Right ventricle myocardium inferior (tissue), 1 donor: ENCODE measurements around the gene PTK7. TPM values are rescaled to one million over a fixed set of nuclear protein-coding genes. Genes with fewer than 3 reads are reported as not detected.
"Not testable (repeated sequence)": the region's sequence is repeated elsewhere in the genome, so short reads cannot be mapped to it uniquely, and the experiment has no call there.

ENCODE experiments used
- ATAC-seq: fragments of 200-7000 bp; cut with Tn5 transposase; one replicate; pipeline ENCODE4 v1.9.1; 2020; ENCODE audit warnings: mild to moderate bottlenecking, moderate library complexity
- DNase-seq: peaks from one replicate; pipeline ENCODE4 v3.0.0; 2021; ENCODE audit errors: missing footprints
- intact Hi-C: fragments of 100-400 bp; cut with DNase I; formaldehyde crosslinking; loops from one replicate; pipeline ENCODE4 v1.11.0; 2022
- long read RNA-seq: library from polyadenylated mRNA; unstranded; transcript quantifications from one replicate; pipeline ENCODE4 v2.0.0, GENCODE V29; 2021
- total RNA-seq: library from RNA; stranded (reverse); fragmentation: NEBNext Ultra II Directional; extraction: Animal tissue kit (Norgen Biotek cat#: 25700); gene quantifications from one replicate; pipeline ENCODE4 v1.2.1, GENCODE V29; 2021
- donor health status: DM: no; HTN: yes; CAD: no; lungs with severe emphysema.

Gene PTK7
- total RNA-seq = 1.7 TPM
- long read RNA-seq, full-length matches to known transcripts = 3 of 5 reads
- long read RNA-seq, partial matches to known transcripts = 2 of 5 reads
- long read RNA-seq, other reads (novel, unspliced or antisense) = 0 of 5 reads

DNA sequence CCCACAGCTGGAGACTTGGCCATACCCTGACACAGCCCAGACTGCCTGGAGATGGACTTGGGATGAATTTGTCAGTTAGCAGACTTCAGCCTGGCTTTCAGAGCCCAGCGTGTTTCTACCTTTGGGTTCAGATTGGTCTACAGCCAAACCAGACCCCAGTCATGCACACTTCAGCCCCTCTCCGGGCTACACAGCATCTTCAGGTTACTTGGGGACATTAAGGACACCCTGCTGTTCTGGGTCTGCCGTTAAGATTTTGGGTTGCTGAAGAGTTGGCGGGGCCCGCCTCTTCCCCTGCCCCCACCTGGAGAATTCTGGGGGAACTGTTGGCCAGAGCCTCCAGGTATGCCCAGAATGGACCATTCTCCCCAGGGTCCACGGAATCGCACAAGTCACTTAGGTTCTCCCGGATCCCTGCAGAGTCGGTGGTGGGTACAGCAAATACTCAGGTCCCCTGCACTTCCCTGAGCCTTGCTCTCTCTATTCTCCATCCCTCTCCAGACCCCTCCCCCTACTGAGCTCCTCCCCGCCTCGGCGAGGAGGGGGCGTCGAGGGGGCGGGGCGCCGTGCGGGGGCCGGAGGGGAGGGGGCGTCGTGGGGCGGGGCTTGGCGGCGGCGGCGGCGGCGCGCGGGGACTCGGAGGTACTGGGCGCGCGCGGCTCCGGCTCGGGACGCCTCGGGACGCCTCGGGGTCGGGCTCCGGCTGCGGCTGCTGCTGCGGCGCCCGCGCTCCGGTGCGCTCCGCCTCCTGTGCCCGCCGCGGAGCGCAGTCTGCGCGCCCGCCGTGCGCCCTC lies at the start of gene PTK7:
TSS of gene PTK7 (plus strand) at position 645 of the 794 bp plus-strand sequence. CDS start 175 bp downstream, outside the sequence.
- intact Hi-C loops = no loop called here
- DNase-seq = no peak
- peak; percentile 35 for ATAC-seq

DNA sequence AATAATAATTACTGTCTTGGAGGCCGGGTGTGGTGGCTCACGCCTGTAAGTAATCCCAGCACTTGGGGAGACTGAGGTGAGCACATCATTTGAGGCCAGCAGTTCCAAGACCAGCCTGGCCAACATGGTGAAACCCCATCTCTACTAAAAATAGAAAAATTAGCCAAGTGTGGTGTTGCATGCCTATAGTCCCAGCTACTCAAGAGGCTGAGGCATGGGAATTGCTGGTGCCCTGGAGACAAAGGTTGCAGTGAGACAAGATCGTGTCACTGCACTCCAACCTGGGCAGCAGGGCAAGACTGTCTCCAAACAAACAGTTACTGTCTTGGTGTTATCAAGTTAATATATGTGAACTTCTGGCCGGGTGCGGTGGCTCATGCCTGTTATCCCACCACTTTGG lies 49.7 kb upstream of the PTK7 start:
- DNase-seq = no peak
- no peak for ATAC-seq
- intact Hi-C loops = no loop called here

DNA sequence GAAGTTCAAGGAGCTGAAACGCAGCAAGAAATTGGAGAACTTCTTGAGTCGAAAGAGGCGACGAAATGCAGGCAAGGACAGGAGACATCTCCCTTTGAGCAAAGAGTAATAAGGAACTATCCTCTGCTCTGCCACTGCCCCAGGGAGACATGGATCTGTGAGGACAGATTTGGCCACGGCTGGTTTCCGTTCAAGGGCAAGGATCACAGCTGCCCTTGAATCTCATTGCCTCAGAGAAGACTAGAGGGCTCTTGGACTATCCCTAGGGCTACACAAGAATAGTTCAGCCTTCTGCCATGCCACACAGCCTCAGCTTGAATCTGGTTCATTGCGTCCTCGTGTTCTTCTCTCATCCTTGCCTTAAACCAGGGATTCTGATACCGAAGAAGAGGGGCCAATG lies 47.0 kb upstream of the PTK7 start:
- ATAC-seq (no peak), DNase-seq (no peak)
- intact Hi-C loops = no loop called here

DNA sequence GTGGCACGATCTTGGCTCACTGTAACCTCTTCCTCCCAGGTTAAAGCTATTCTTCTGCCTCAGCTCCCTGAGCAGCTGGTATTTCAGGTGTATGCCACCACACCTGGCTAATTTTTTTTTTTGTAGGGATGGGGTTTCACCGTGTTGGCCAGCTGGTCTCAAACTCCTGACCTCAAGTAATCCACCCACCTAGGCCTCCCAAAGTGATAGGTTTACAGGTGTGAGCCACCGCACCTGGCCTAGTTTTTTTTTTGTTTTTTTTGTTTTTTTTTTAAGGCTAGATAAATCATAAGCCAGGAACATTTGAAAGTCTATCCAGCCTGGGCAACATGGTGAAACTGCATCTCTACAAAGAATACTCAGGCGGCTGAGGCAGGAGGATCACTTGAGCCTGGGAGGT lies 43.8 kb upstream of the PTK7 start:
- ATAC-seq (no peak), DNase-seq (no peak)
- intact Hi-C loops = no loop called here

DNA sequence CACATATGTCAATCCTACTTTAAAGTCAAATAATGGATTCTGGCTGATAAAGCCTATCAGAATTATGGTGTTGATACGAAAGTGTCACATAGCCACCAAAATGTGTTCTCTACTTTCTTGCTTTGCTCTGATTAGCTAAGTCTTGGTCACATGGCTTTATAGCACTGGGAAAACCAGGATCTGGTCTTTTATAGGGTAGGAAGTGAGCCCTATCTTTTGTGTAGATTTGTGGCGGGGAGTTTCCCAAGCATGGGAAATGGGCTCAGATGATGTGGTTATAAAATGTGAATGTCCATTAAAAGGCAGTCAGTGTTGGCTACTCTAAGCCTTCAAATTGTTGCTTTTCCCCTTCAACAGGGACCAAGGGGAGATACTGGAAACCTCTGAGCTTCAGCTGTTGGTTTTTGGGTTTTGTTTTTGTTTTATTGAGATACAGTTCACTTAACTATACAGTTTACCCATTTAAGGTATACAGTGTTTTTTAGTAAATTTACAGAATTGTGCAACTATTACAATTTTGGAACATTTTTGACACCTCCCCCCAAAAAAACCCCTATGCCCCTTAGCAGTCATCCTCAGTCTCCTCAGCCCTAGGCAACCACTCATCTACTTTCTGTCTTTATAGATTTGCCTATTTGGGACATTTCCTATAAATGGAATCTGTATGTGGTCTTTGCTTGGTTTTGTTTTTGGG lies 42.5 kb upstream of the PTK7 start:
- intact Hi-C loops = no loop called here
- no peak for ATAC-seq
- no peak for DNase-seq

DNA sequence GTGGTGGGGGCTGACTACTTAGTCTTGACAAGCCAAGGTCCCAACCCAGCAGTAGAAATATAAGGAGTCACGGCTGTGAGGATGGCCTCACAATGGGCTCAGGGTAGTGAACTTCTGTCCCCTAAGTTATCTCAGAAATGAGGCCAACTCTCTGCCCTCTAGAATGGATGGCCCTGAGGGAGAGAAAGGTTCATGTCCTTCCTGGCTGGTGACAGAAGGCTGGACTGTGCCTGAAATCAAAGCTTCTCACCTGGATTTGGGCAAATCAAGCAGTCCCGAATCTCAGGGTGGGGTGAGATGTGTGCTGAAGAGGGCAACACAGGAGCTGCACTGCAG lies 42.0 kb upstream of the PTK7 start:
- DNase-seq = no peak
- ATAC-seq = no peak
- intact Hi-C loops = no loop called here

DNA sequence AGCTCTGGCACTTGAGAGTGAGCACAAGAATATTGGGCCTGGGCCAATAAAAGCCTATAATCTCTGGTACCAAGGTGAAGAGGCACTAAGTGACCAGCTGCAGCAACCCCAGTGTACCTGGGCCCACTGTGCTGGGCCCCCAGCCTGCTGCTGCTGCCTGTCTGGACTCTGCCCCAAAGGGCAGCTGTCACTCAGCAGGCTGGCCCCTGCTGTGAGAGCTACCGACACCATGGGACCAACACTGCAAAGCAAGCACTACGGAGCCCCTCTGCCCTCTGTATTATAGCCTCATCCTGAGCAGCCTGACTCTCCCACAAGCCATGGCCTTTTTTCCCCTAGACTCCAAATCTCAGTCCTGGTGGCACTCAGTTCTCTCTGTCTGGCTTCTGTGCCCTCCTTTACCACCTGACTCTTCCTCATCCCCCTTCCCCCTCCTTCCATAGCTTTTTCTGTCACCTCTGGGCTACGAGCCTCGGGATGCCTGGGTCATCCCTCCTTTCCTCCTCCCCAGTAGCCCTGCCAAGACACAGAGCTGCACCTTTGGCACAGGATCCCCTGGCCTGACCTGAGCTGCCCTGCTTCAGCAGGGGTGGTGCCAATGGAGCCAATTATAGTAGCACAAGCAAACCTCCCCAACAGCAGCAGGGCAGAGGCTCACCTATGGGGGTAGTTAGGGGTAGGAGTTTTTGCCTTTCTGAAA lies 40.5 kb upstream of the PTK7 start:
- peak; percentile 93 for ATAC-seq
- no peak for DNase-seq

DNA sequence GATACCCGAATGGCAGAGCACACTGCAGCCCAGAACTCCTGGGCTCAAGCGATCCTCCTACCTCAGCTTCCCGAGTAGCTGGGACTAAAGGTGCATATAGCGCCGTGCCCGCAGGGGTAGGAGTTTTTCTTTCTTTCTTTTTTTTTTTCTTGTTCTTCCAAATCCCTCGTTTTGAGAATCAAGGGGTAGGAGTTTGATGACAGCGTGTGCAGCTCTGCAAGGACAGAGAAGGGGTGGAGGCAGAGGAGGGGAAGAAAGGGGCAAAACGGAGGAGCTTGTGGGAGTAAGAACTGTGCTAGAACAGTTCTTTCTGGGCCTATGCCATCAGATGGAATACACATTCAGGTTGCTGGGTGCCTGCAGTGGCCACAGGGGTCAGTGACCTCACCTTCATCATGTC lies 39.4 kb upstream of the PTK7 start:
- intact Hi-C loops = loop anchor here (1.0 to 2.0 kb wide), 2 partner anchors 16 to 19 kb away; partner anchors contain the start of gene CUL7
- ATAC-seq (no peak), DNase-seq (no peak)

More for the DNA sequence above, 40.5 kb upstream of the PTK7 start:
- intact Hi-C loops = loop anchor here (1.0 to 2.0 kb wide), 2 partner anchors 17 to 18 kb away; partner anchors contain the start of gene CUL7

DNA sequence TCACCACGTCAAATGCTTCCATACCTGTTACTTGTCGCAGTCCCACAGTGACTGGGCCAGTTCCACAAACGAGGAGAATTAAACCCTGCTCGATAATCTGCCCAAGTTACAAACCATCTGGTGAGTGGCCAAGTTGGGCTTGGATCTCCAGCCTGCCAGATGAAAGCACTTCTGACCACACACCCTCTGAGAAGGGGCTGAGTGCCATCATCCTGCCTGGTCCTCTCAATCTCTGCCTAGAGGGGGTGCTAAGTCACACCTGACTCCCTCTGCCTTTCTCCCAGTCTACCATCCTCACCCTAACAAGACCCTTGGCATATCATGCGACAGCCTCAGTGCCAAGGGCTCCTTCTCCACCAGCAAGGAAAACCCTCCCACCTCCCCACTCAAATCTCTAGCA lies 38.9 kb upstream of the PTK7 start:
- intact Hi-C loops = loop anchor here (2.0 kb wide), 1 partner anchor 16 kb away; the partner anchor contains the start of gene CUL7
- DNase-seq (no peak), ATAC-seq (peak; percentile 38)

DNA sequence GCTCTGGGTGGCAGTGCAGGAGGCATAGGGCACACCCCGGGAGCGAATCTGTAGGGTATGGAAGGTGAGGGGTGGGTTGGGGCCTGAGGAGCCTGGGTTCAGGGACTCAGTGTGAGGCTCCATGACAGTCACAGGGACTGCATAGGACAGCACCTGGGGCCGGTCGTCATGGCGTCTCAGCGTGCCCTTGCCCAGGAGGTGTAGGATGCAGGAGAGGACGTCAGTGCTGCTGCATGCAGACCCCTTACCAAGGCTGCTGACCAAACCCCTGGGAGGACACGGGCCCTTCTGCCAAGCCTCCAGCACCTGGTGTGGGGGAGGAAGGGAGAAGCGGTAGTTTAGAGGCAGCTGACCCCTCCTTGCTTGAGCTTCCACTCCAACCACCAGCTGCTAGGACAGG lies 38.4 kb upstream of the PTK7 start:
- ATAC-seq = no peak
- no peak for DNase-seq
- intact Hi-C loops = loop anchor here (2.0 kb wide), 1 partner anchor 15 kb away; the partner anchor contains the start of gene CUL7

DNA sequence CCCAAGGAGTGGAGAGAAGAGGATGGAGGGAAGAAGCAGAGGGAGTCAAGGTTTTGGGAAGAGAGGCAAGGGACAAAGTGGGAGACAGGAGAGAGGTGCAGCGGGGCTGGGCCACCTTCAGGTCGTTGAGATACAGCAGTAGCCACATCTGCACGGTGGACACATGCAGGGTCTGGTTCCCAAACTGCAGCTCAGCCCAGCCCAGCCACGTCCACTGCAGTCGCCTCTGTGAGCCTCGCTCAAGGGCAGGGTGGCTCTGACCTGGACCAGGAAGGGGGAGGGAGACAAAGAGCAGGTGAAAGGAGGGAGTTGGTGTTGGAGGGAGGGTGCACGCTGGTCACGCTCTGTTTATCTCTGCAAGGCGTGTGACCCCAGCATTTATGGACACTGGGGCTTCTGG lies 37.4 kb upstream of the PTK7 start:
- ATAC-seq (no peak), DNase-seq (no peak)
- intact Hi-C loops = no loop called here

DNA sequence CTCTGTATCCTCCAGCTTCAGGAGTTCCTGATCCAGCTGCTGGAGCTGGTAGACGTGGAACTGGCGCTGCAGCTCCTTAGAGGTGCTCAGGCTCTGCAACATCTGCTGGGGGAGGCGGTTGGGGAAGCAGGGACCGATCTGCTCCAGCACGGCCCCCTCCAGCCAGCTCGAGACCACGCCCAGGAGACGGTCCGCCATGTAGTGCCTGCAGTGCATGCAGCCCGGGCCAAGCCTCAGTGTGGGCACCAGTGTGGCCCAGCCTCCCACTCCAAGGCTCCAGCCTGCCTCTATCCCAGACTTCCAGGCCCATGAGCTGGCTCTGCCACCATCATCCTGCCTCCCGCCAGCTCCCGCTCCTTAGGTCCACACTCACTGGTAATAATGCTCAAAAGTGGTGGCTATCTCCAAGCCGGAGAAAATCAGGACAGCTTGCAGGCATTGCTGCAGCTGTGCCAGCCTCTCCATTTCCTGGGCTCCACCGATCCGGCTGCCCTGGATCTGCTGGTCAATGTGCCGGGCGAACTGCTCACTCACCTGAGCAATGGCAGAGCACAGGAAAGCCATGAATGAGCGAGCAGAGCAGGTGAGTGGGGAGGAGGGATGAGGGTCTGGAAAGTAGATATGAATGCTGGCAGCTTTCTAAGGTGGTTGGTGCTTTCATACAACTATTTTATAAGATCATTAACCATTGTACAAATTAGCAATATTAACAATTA lies 35.4 kb upstream of the PTK7 start:
- intact Hi-C loops = no loop called here
- ATAC-seq = no peak

DNA sequence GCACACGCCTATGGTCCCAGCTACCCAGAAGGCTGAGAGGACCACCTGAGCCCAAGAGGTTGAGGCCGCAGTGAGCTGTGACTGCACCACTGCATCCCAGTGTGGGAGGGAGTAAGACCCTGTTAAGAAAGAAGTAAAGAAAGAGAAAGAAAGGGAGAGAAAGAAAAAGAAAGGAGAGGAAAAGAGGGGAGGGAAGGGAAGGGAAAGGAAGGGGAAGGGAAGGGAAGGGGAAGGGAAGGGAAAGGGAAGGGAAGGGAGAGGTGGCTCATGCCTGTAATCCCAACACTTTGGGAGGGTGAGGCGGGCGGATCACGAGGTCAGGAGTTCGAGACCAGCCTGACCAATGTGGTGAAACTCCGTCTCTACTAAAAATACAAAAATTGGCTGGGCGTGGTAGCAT lies 34.6 kb upstream of the PTK7 start:
- DNase-seq, intact Hi-C loops, ATAC-seq: not testable (repeated sequence)

More for the DNA sequence above, 35.4 kb upstream of the PTK7 start:
- DNase-seq = no peak

DNA sequence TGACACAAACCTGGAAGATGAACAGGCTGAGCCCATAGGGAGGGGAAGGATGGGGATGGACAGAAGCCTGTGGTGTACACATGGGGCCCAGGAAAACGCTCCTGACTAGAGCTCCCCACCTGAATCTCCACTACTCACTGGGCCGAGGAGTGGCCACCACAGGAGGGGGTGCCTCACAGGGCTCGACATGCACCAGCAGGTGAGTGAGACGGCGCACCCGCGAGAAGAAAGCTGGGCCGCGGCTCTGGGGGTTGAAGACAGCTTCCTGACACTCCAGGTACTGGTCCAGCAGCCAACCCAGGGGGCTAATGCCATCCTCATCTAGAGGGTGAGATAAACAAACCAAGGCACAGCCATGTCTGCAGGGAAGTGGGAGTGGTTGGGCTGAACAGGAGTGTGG lies 32.8 kb upstream of the PTK7 start:
- intact Hi-C loops = no loop called here
- ATAC-seq (no peak), DNase-seq (no peak)

DNA sequence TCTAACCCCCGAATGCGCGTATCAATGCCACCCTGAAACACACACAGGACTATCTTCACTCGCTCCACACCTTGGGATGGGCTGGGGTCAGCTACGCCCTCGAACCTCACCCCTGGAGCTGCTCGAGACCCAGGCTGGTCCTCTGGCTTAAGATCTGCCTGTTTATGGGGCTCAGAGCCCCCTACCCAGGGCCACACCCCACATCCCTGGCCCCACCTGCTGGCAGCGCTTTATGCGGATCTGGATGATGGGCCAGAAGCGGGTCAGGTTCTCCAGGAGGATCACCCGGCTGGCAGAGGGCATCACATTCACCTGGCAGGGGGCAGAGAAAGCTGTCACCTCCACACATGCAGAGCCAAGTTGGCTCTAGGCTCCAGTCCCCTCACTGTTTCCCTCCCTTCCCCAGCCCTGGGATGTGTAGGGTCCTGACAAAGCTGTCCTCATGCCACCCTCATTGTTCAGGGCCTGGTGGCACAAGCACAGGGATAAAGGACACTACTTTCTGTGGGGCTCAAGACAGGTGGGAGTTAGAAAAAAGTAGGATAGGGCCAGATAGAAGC lies 30.7 kb upstream of the PTK7 start:
- DNase-seq = no peak
- intact Hi-C loops = no loop called here
- ATAC-seq = no peak

DNA sequence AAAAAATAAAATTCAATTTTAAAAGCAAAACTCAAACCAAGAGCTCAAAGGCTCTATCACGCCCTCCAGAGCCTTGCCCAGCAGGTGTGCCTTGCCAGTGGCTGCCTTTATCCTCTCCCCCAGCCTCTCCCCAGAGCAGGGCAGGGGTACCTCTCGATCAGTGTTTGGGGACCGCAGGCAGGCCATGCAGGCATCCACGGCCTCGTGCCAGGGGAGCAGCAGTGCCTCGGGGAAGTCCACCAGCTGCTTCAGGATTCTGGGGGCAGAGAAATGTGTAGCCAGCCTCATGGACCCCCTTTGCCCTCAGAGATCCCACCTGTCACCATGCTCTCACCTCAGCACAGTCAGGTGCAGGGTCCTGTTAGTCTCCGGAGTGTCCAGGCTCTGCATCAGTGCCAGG lies 28.1 kb upstream of the PTK7 start:
- ATAC-seq (no peak), DNase-seq (no peak)
- intact Hi-C loops = no loop called here

DNA sequence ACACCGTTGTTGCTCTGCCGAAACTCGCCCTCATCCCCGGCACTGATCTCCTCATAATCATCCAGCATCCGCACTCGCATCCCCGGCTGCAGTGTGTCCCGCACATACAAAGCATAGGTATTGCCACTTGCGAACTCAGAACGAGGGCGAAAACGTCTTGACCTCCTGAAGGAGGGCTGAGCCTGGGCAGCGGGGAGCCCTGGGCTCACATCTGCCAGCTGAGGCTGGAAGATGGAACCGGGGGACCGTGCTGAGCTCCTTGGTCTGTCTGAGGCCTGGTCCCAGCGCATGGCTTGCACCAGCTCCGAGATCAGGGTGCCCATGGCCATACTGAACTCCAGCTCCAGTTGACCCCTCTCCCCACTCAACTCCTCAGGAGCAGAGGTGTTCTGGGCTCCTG lies 25.1 kb upstream of the PTK7 start:
- intact Hi-C loops = loop anchor here (5.0 kb wide), 1 partner anchor 91 kb away; no protein-coding TSS in a partner anchor
- no peak for ATAC-seq
- no peak for DNase-seq

DNA sequence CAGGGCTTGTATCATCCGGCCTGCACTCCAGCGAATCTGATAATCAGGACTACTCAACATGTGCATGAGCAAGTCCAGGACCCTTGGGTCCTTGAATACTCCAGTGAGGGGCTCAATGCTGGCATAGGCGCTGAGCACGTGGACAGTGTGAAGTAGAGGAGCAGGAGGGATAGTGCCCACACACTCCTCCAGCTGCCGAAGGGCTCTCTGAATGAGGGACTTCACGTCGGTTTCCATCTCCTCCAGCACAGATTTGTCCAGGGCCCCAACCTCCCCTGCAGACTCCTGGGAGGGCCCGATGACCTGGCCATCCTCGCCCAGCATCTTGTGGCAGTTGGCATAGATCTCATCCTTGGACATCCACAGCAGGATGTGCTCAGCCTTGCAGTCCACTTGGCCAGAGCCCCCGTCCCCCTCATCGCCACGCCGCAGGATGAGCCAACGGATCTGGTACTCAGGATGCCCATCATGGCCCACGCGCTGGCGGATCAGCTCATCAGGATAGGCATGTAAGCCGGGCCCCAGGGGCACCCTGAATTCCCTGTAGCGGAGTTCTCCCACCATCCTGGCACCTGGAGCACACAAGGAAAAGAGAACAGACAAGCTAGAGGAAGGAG lies 23.8 kb upstream of the PTK7 start:
- intact Hi-C loops = loop anchor here (2.0 to 5.0 kb wide), 2 partner anchors 16 to 90 kb away; no protein-coding TSS in a partner anchor
- ATAC-seq = no peak
- no peak for DNase-seq
